OCI-LY7 (cell line): ENCODE data around the gene AHCY. TPM values are rescaled to one million over a fixed set of nuclear protein-coding genes. Genes with fewer than 3 reads are reported as not detected.

ENCODE experiments used
- Bru-seq: library from RNA; stranded (reverse); fragments of 400-500 nt; gene quantifications from one replicate; lab custom pipeline; 2021; lab: Mats Ljungman, UMichigan
- BruChase-seq, 2 experiments: library from RNA; stranded (reverse); fragments of 400-500 nt; gene quantifications; one replicate each; lab custom pipeline; 2021; lab: Mats Ljungman, UMichigan
- BruUV-seq: library from RNA; stranded (reverse); fragments of 400-500 nt; replicated peaks from 2 replicates; lab custom pipeline; 2021; lab: Mats Ljungman, UMichigan
- CTCF ChIA-PET: fragments of 300-600 bp; sonication (Branson Sonifier 250); formaldehyde crosslinking; loops from one replicate; lab custom pipeline; 2022; ENCODE audit warnings: antibody characterized with exemption; ENCODE audit not compliant: unreplicated experiment; lab: Charles Lee
- POLR2A ChIA-PET: fragments of 300-600 bp; sonication (Branson Sonifier 250); formaldehyde crosslinking; loops from one replicate; lab custom pipeline; 2022; ENCODE audit warnings: antibody characterized with exemption; lab: Charles Lee
- DNase-seq: peaks from one replicate; pipeline ENCODE4 v3.0.0-alpha.2; 2015; ENCODE audit warnings: low spot score
- H2AFZ ChIP-seq: fragments of 200-600 bp; sonication (generic), shearing (Covaris generic); 2 replicates; pipeline ENCODE4 v1.6.1; 2014; ENCODE audit warnings: mild to moderate bottlenecking, antibody characterized with exemption, low read length, moderate library complexity
- H3K27ac ChIP-seq: fragments of 200-600 bp; sonication (generic); 2 replicates; pipeline ENCODE4 v1.5.1; 2014; ENCODE audit warnings: mixed run types, low read depth, mild to moderate bottlenecking, moderate library complexity, low read length, inconsistent platforms; ENCODE audit not compliant: poor library complexity, severe bottlenecking
- H3K36me3 ChIP-seq: fragments of 200-600 bp; sonication (generic); 2 replicates; pipeline ENCODE4 v1.6.1; 2014; ENCODE audit warnings: mild to moderate bottlenecking, antibody characterized with exemption, low read length, moderate library complexity, mixed read lengths; ENCODE audit not compliant: insufficient read depth
- H3K4me1 ChIP-seq: fragments of 200-600 bp; sonication (generic); 2 replicates; pipeline ENCODE4 v1.5.1; 2014; ENCODE audit warnings: mild to moderate bottlenecking, low read length; ENCODE audit not compliant: insufficient read depth, poor library complexity, severe bottlenecking
- H3K4me2 ChIP-seq: fragments of 200-600 bp; sonication (generic); 2 replicates; pipeline ENCODE4 v1.6.1; 2014; ENCODE audit warnings: mild to moderate bottlenecking, low read length
- H3K4me3 ChIP-seq: fragments of 200-600 bp; sonication (generic); 2 replicates; pipeline ENCODE4 v1.5.1; 2014; ENCODE audit warnings: mild to moderate bottlenecking, low read depth, low read length; ENCODE audit not compliant: poor library complexity, severe bottlenecking
- H3K79me2 ChIP-seq: fragments of 200-600 bp; sonication (generic); 2 replicates; pipeline ENCODE4 v1.6.1; 2016; ENCODE audit warnings: low read depth, mild to moderate bottlenecking, low read length, moderate library complexity, mixed read lengths; ENCODE audit not compliant: insufficient read depth
- H3K9me2 ChIP-seq: fragments of 200-600 bp; sonication (generic); 2 replicates; pipeline ENCODE4 v1.6.1; 2016; ENCODE audit warnings: mild to moderate bottlenecking, low read length, mixed read lengths; ENCODE audit not compliant: insufficient read depth
- H3K9me3 ChIP-seq: fragments of 200-600 bp; sonication (generic); 2 replicates; pipeline ENCODE4 v1.6.1; 2014; ENCODE audit warnings: mild to moderate bottlenecking, mixed run types, low read length, mixed read lengths
- H4K20me1 ChIP-seq: fragments of 200-600 bp; sonication (generic); 2 replicates; pipeline ENCODE4 v1.6.1; 2014; ENCODE audit warnings: mild to moderate bottlenecking, antibody characterized with exemption, low read length, moderate library complexity, mixed read lengths; ENCODE audit not compliant: insufficient read depth
- CTCF ChIP-seq: fragments of 200-600 bp; sonication (generic); conservative IDR thresholded peaks from 2 replicates; pipeline ENCODE4 v1.5.1; 2014; ENCODE audit warnings: mild to moderate bottlenecking, antibody characterized with exemption, low read length, moderate library complexity, mixed read lengths
- EZH2phosphoT487 ChIP-seq: fragments of 200-600 bp; sonication (generic); IDR thresholded peaks from 2 replicates; pipeline ENCODE4 v1.6.1; 2018; ENCODE audit warnings: low read depth, borderline replicate concordance, mild to moderate bottlenecking, mixed run types, antibody characterized with exemption, low read length, moderate library complexity, mixed read lengths
- intact Hi-C: fragments of 100-400 bp; cut with micrococcal nuclease; formaldehyde crosslinking; loops from one replicate; pipeline ENCODE4 v1.10.0; 2022; ENCODE audit not compliant: unreplicated experiment
- long read RNA-seq: library from polyadenylated mRNA; stranded (forward); transcript quantifications from one replicate; pipeline ENCODE4 v2.0.0, GENCODE V29; 2022
- total RNA-seq, 2 experiments: library from RNA; depleted of rRNA in 1 of 2; stranded (reverse); fragments of >200 nt in 1 of 2; shearing (Covaris generic) in 1 of 2; gene quantifications; 2 replicates each; pipeline ENCODE4 v1.2.3, GENCODE V29; 2014 to 2022

The AHCY gene
- total RNA-seq (2014; rRNA removed; shearing (Covaris generic)) (121 and 133 TPM in 2 replicates), total RNA-seq (2022) (203 and 218 TPM in 2 replicates), Bru-seq, nascent RNA (percentile 73 among the genes with signal in this experiment), BruChase-seq, experiment 1, labeled RNA remaining after a 6-hour chase (percentile 89 among the genes with signal in this experiment), BruChase-seq, experiment 2, labeled RNA remaining after a 2-hour chase (percentile 78 among the genes with signal in this experiment)
- long read RNA-seq, transcript AHCY-201 (10 exons, 2,143 nt) = major isoform, 90 of 141 reads
- long read RNA-seq, partial matches to known transcripts = 16 of 141 reads
- long read RNA-seq, other reads (novel, unspliced or antisense) = 34 of 141 reads

- Histone ChIP-seq H2AFZ (peak within 1 kb of the TSS; percentile 22), H3K79me2 (peaks cover 45% of the 10 kb centered on the region), H4K20me1 (peaks cover 13% of the 10 kb centered on the region; the same call in 1 of the 2 replicates), H3K4me3 (peak within 1 kb of the TSS; percentile 81), H3K36me3 (peaks cover 31% of the 10 kb centered on the region), H3K9me2 (no peaks in the 10 kb centered on the region), H3K4me2 (peak within 1 kb of the TSS; percentile 68), H3K9me3 (no peaks in the 10 kb centered on the region), H3K27ac (peak within 1 kb of the TSS; percentile 58), H3K4me1 (peaks cover 41% of the 10 kb centered on the region)
- intact Hi-C loops = loop anchor here (2.0 kb wide), 2 partner anchors 214 to 402 kb away; partner anchors contain the start of genes DYNLRB1 and TP53INP2
- BruUV-seq = no TSS peak
- ChIA-PET POLR2A (interaction anchor here (0.8 to 2.1 kb wide), 5 partner anchors 10 to 713 kb away, joined by 3 to 6 read pairs (median 4); partner anchors contain the start of gene ITCH), CTCF (no interaction called here)
- TF ChIP-seq CTCF = no peak; the same call in 1 of the 2 replicates
- no peak for TF ChIP-seq EZH2phosphoT487
- peak; percentile 96 for DNase-seq
These were observed at the start of gene AHCY for GRCh38 chr20:34302723-34303533. Gene AHCY (minus strand): TSS chr20:34303355. CDS start chr20:34303270, 85 bp downstream.

GRCh38 chr20:34350095-34350494 is 46.9 kb upstream of the AHCY start:
- Histone ChIP-seq H3K4me1 (no peaks in the 10 kb centered on the region), H3K27ac (no peak overlapping the region), H3K4me2 (no peak overlapping the region), H4K20me1 (no peaks in the 10 kb centered on the region), H3K4me3 (no peak overlapping the region), H3K9me2 (no peaks in the 10 kb centered on the region), H3K79me2 (no peaks in the 10 kb centered on the region), H2AFZ (no peak overlapping the region), H3K9me3 (no peaks in the 10 kb centered on the region), H3K36me3 (no peaks in the 10 kb centered on the region)
- intact Hi-C loops = no loop called here
- no TSS peak for BruUV-seq
- CTCF ChIA-PET = no interaction called here
- TF ChIP-seq CTCF = no peak
- TF ChIP-seq EZH2phosphoT487 = no peak
- DNase-seq = no peak
- POLR2A ChIA-PET = interaction anchor here (0.9 kb wide), 1 partner anchor 10 kb away, joined by 3 read pairs; no protein-coding TSS in a partner anchor
